Epithelial cell of esophagus (primary cell): ENCODE results near the gene RAPGEF5.

Source experiments
- DNase-seq: peaks from one replicate; pipeline ENCODE4 v3.0.0; 2010; ENCODE audit warnings: low read depth
- H3K4me3 ChIP-seq: 2 replicates; pipeline ENCODE4 v1.5.1; 2011; ENCODE audit warnings: mild to moderate bottlenecking, low read length, control low read depth
- CTCF ChIP-seq: IDR thresholded peaks from 2 replicates; pipeline ENCODE4 v1.5.1; 2011; ENCODE audit warnings: low read depth, mild to moderate bottlenecking, low read length, control low read depth, inconsistent platforms; ENCODE audit not compliant: insufficient read depth; ENCODE audit errors: missing control alignments

Gene RAPGEF5

GRCh38 chr7:22210967-22211366 is 146.0 kb downstream of the RAPGEF5 start:
- no peak overlapping the region for H3K4me3 ChIP-seq
- no peak for TF ChIP-seq CTCF
- DNase-seq: no peak

GRCh38 chr7:22210355-22210754 is 146.6 kb downstream of the RAPGEF5 start:
- DNase-seq: peak; percentile 6
- H3K4me3 ChIP-seq: no peak overlapping the region
- TF ChIP-seq CTCF: no peak

- peak; percentile 75 for DNase-seq
- H3K4me3 ChIP-seq: no peak overlapping the region
- TF ChIP-seq CTCF: no peak
Observed at GRCh38 chr7:22208799-22209198, 148.2 kb downstream of the RAPGEF5 start.

GRCh38 chr7:22207724-22208225 is 149.2 kb downstream of the RAPGEF5 start:
- DNase-seq: no peak
- no peak for TF ChIP-seq CTCF
- H3K4me3 ChIP-seq: no peak overlapping the region

- no peak for TF ChIP-seq CTCF
- DNase-seq: no peak
Observed at GRCh38 chr7:22205631-22206030, 151.3 kb downstream of the RAPGEF5 start.

GRCh38 chr7:22204312-22204711 is 152.6 kb downstream of the RAPGEF5 start:
- H3K4me3 ChIP-seq: no peak overlapping the region
- no peak for DNase-seq
- no peak for TF ChIP-seq CTCF

More at GRCh38 chr7:22205631-22206030, 151.3 kb downstream of the RAPGEF5 start:
- H3K4me3 ChIP-seq: no peak overlapping the region

- no peak for DNase-seq
- TF ChIP-seq CTCF: no peak
- H3K4me3 ChIP-seq: no peak overlapping the region
Observed at GRCh38 chr7:22202141-22202540, 154.8 kb downstream of the RAPGEF5 start.
